ENCODE data around the gene AAR2.

AAR2 gene

GRCh38 chr20:36205026-36205425 is 31.3 kb upstream of the AAR2 start:
- Histone ChIP-seq H3K4me1 (ENCODE audit: control insufficient read depth, insufficient read depth, low read length, poor library complexity, severe bottlenecking) (no peaks in the 10 kb centered on the region), H3K27me3 (replicated peaks; ENCODE audit: control insufficient read depth, insufficient read depth, low read length, poor library complexity, severe bottlenecking) (no peaks in the 10 kb centered on the region), H3K9me3 (ENCODE audit: control insufficient read depth, low read length) (no peaks in the 10 kb centered on the region), H3K27ac (ENCODE audit: insufficient read depth, low read length, poor library complexity, severe bottlenecking) (no peak overlapping the region), H3K4me3 (ENCODE audit: insufficient read depth, low read depth, low read length, poor library complexity, severe bottlenecking) (no peak overlapping the region), H3K36me3 (ENCODE audit: control insufficient read depth, insufficient read depth, low read length) (no peaks in the 10 kb centered on the region)
- no peak for DNase-seq

GRCh38 chr20:36206068-36206467 is 30.2 kb upstream of the AAR2 start:
- H3K36me3 ChIP-seq (ENCODE audit: control insufficient read depth, insufficient read depth, low read length), result no peaks in the 10 kb centered on the region

GRCh38 chr20:36206641-36207040 is 29.6 kb upstream of the AAR2 start:
- no peaks in the 10 kb centered on the region for H3K9me3 ChIP-seq (ENCODE audit: control insufficient read depth, low read length)
- no peak overlapping the region for H3K4me3 ChIP-seq (ENCODE audit: insufficient read depth, low read depth, low read length, poor library complexity, severe bottlenecking)

More at GRCh38 chr20:36206068-36206467, 30.2 kb upstream of the AAR2 start:
- Histone ChIP-seq H3K9me3 (ENCODE audit: control insufficient read depth, low read length) (no peaks in the 10 kb centered on the region), H3K4me3 (ENCODE audit: insufficient read depth, low read depth, low read length, poor library complexity, severe bottlenecking) (no peak overlapping the region), H3K4me1 (ENCODE audit: control insufficient read depth, insufficient read depth, low read length, poor library complexity, severe bottlenecking) (no peaks in the 10 kb centered on the region), H3K27ac (ENCODE audit: insufficient read depth, low read length, poor library complexity, severe bottlenecking) (no peak overlapping the region), H3K27me3 (replicated peaks; ENCODE audit: control insufficient read depth, insufficient read depth, low read length, poor library complexity, severe bottlenecking) (no peaks in the 10 kb centered on the region)
- no peak for DNase-seq

GRCh38 chr20:36207602-36208001 is 28.7 kb upstream of the AAR2 start:
- Histone ChIP-seq H3K36me3 (ENCODE audit: control insufficient read depth, insufficient read depth, low read length) (no peaks in the 10 kb centered on the region), H3K27ac (ENCODE audit: insufficient read depth, low read length, poor library complexity, severe bottlenecking) (no peak overlapping the region), H3K27me3 (replicated peaks; ENCODE audit: control insufficient read depth, insufficient read depth, low read length, poor library complexity, severe bottlenecking) (no peaks in the 10 kb centered on the region), H3K4me3 (ENCODE audit: insufficient read depth, low read depth, low read length, poor library complexity, severe bottlenecking) (no peak overlapping the region), H3K9me3 (ENCODE audit: control insufficient read depth, low read length) (no peaks in the 10 kb centered on the region), H3K4me1 (ENCODE audit: control insufficient read depth, insufficient read depth, low read length, poor library complexity, severe bottlenecking) (no peaks in the 10 kb centered on the region)
- DNase-seq, result no peak

More at GRCh38 chr20:36206641-36207040, 29.6 kb upstream of the AAR2 start:
- Histone ChIP-seq H3K27ac (ENCODE audit: insufficient read depth, low read length, poor library complexity, severe bottlenecking) (no peak overlapping the region), H3K27me3 (replicated peaks; ENCODE audit: control insufficient read depth, insufficient read depth, low read length, poor library complexity, severe bottlenecking) (no peaks in the 10 kb centered on the region), H3K4me1 (ENCODE audit: control insufficient read depth, insufficient read depth, low read length, poor library complexity, severe bottlenecking) (no peaks in the 10 kb centered on the region), H3K36me3 (ENCODE audit: control insufficient read depth, insufficient read depth, low read length) (no peaks in the 10 kb centered on the region)
- DNase-seq, result no peak

- no peak overlapping the region for H3K4me3 ChIP-seq (ENCODE audit: insufficient read depth, low read depth, low read length, poor library complexity, severe bottlenecking)
- H3K27ac ChIP-seq (ENCODE audit: insufficient read depth, low read length, poor library complexity, severe bottlenecking), result no peak overlapping the region
- H3K4me1 ChIP-seq (ENCODE audit: control insufficient read depth, insufficient read depth, low read length, poor library complexity, severe bottlenecking), result no peaks in the 10 kb centered on the region
- H3K36me3 ChIP-seq (ENCODE audit: control insufficient read depth, insufficient read depth, low read length), result no peaks in the 10 kb centered on the region
- H3K9me3 ChIP-seq (ENCODE audit: control insufficient read depth, low read length), result no peaks in the 10 kb centered on the region
- no peaks in the 10 kb centered on the region for H3K27me3 ChIP-seq (replicated peaks; ENCODE audit: control insufficient read depth, insufficient read depth, low read length, poor library complexity, severe bottlenecking)
- DNase-seq, result no peak
These were observed 28.0 kb upstream of the AAR2 start for GRCh38 chr20:36208257-36208656.

GRCh38 chr20:36210436-36211021 is 25.7 kb upstream of the AAR2 start:
- Histone ChIP-seq H3K4me3 (ENCODE audit: insufficient read depth, low read depth, low read length, poor library complexity, severe bottlenecking) (no peak overlapping the region), H3K4me1 (ENCODE audit: control insufficient read depth, insufficient read depth, low read length, poor library complexity, severe bottlenecking) (no peaks in the 10 kb centered on the region), H3K9me3 (ENCODE audit: control insufficient read depth, low read length) (no peaks in the 10 kb centered on the region), H3K27ac (ENCODE audit: insufficient read depth, low read length, poor library complexity, severe bottlenecking) (no peak overlapping the region), H3K27me3 (replicated peaks; ENCODE audit: control insufficient read depth, insufficient read depth, low read length, poor library complexity, severe bottlenecking) (no peaks in the 10 kb centered on the region), H3K36me3 (ENCODE audit: control insufficient read depth, insufficient read depth, low read length) (no peaks in the 10 kb centered on the region)
- no peak for DNase-seq

- no peak for DNase-seq
- no peak overlapping the region for H3K27ac ChIP-seq (ENCODE audit: insufficient read depth, low read length, poor library complexity, severe bottlenecking)
- no peaks in the 10 kb centered on the region for H3K27me3 ChIP-seq (replicated peaks; ENCODE audit: control insufficient read depth, insufficient read depth, low read length, poor library complexity, severe bottlenecking)
- no peaks in the 10 kb centered on the region for H3K9me3 ChIP-seq (ENCODE audit: control insufficient read depth, low read length)
- no peak overlapping the region for H3K4me3 ChIP-seq (ENCODE audit: insufficient read depth, low read depth, low read length, poor library complexity, severe bottlenecking)
- H3K4me1 ChIP-seq (ENCODE audit: control insufficient read depth, insufficient read depth, low read length, poor library complexity, severe bottlenecking), result no peaks in the 10 kb centered on the region
- no peaks in the 10 kb centered on the region for H3K36me3 ChIP-seq (ENCODE audit: control insufficient read depth, insufficient read depth, low read length)
These were observed 22.9 kb upstream of the AAR2 start for GRCh38 chr20:36213362-36213761.

GRCh38 chr20:36214684-36215256 is 21.5 kb upstream of the AAR2 start:
- H3K27ac ChIP-seq (ENCODE audit: insufficient read depth, low read length, poor library complexity, severe bottlenecking), result no peak overlapping the region
- H3K9me3 ChIP-seq (ENCODE audit: control insufficient read depth, low read length), result no peaks in the 10 kb centered on the region
- H3K4me1 ChIP-seq (ENCODE audit: control insufficient read depth, insufficient read depth, low read length, poor library complexity, severe bottlenecking), result no peaks in the 10 kb centered on the region
- no peaks in the 10 kb centered on the region for H3K36me3 ChIP-seq (ENCODE audit: control insufficient read depth, insufficient read depth, low read length)
- DNase-seq, result no peak
- H3K27me3 ChIP-seq (replicated peaks; ENCODE audit: control insufficient read depth, insufficient read depth, low read length, poor library complexity, severe bottlenecking), result no peaks in the 10 kb centered on the region
- H3K4me3 ChIP-seq (ENCODE audit: insufficient read depth, low read depth, low read length, poor library complexity, severe bottlenecking), result no peak overlapping the region

GRCh38 chr20:36215778-36216177 is 20.5 kb upstream of the AAR2 start:
- Histone ChIP-seq H3K27ac (ENCODE audit: insufficient read depth, low read length, poor library complexity, severe bottlenecking) (no peak overlapping the region), H3K4me1 (ENCODE audit: control insufficient read depth, insufficient read depth, low read length, poor library complexity, severe bottlenecking) (no peaks in the 10 kb centered on the region), H3K9me3 (ENCODE audit: control insufficient read depth, low read length) (no peaks in the 10 kb centered on the region), H3K36me3 (ENCODE audit: control insufficient read depth, insufficient read depth, low read length) (no peaks in the 10 kb centered on the region), H3K4me3 (ENCODE audit: insufficient read depth, low read depth, low read length, poor library complexity, severe bottlenecking) (no peak overlapping the region), H3K27me3 (replicated peaks; ENCODE audit: control insufficient read depth, insufficient read depth, low read length, poor library complexity, severe bottlenecking) (no peaks in the 10 kb centered on the region)
- DNase-seq, result no peak

- no peaks in the 10 kb centered on the region for H3K4me1 ChIP-seq (ENCODE audit: control insufficient read depth, insufficient read depth, low read length, poor library complexity, severe bottlenecking)
- no peak for DNase-seq
- H3K36me3 ChIP-seq (ENCODE audit: control insufficient read depth, insufficient read depth, low read length), result no peaks in the 10 kb centered on the region
- no peaks in the 10 kb centered on the region for H3K27me3 ChIP-seq (replicated peaks; ENCODE audit: control insufficient read depth, insufficient read depth, low read length, poor library complexity, severe bottlenecking)
- H3K27ac ChIP-seq (ENCODE audit: insufficient read depth, low read length, poor library complexity, severe bottlenecking), result no peak overlapping the region
- no peaks in the 10 kb centered on the region for H3K9me3 ChIP-seq (ENCODE audit: control insufficient read depth, low read length)
- H3K4me3 ChIP-seq (ENCODE audit: insufficient read depth, low read depth, low read length, poor library complexity, severe bottlenecking), result no peak overlapping the region
These were observed 19.8 kb upstream of the AAR2 start for GRCh38 chr20:36216314-36217025.
